Tibial artery (tissue), 4 donors: ENCODE measurements around the gene CARD9.

Source experiments
- DNase-seq, 2 donors: peaks; one replicate each; pipeline ENCODE4 v3.0.0-alpha.2; 2019
- H3K27ac ChIP-seq, 2 donors: fragments of 200-600 bp; sonication (generic) in 1 of 2; 1 replicate in 1 of 2; 2 replicates in 1 of 2; pipeline ENCODE4 v1.5.1; 2018 to 2019; ENCODE audit warnings: mild to moderate bottlenecking in 1 of 2
- H3K27me3 ChIP-seq, 2 donors: fragments of 200-600 bp; sonication (generic) in 1 of 2; one replicate each; pipeline versions ENCODE4 v1.5.1 to v1.6.0; 2016 to 2019
- H3K36me3 ChIP-seq, 3 donors: fragments of 200-600 bp; sonication (generic) in 2 of 3; one replicate each; pipeline ENCODE4 v1.5.1; 2016 to 2019; ENCODE audit warnings: mild to moderate bottlenecking in 2 of 3
- H3K4me1 ChIP-seq, 4 donors: fragments of 200-600 bp; sonication (generic) in 2 of 4; 1 replicate in 3 of 4; 2 replicates in 1 of 4; pipeline ENCODE4 v1.5.1; 2016 to 2019
- H3K4me3 ChIP-seq, 2 donors: fragments of 200-600 bp; sonication (generic) in 1 of 2; 1 replicate in 1 of 2; 2 replicates in 1 of 2; pipeline ENCODE4 v1.5.1; 2018 to 2019; ENCODE audit warnings: mild to moderate bottlenecking in 2 of 2
- H3K9me3 ChIP-seq, 3 donors: fragments of 200-600 bp; sonication (generic) in 1 of 3; one replicate each; pipeline ENCODE4 v1.5.1; 2016 to 2019
- CTCF ChIP-seq, 2 experiments: fragments of 200-600 bp in 1 of 2; fragments of 450-650 bp in 1 of 2; IDR thresholded peaks; one replicate each; pipeline ENCODE4 v1.5.1; 2017 to 2019; ENCODE audit warnings: antibody characterized with exemption in 2 of 2, mild to moderate bottlenecking in 1 of 2, moderate library complexity in 1 of 2
- intact Hi-C: fragments of 100-400 bp; cut with DNase I; formaldehyde crosslinking; loops from one replicate; pipeline ENCODE4 v1.15.0; 2023; ENCODE audit warnings: low total_unique reads

Gene CARD9

GRCh38 chr9:136381966-136382513 lies 8.6 kb upstream of the CARD9 start:
- no peak for TF ChIP-seq CTCF (IDR thresholded peaks at IDR 0.05)
- no peak for DNase-seq
- Histone ChIP-seq H3K27me3 (no peaks in the 10 kb centered on the region), H3K36me3 (peaks cover 27 to 93% (median 80%) of the 10 kb centered on the region in 3 donors), H3K9me3 (no peaks in the 10 kb centered on the region), H3K4me1 (no peaks in the 10 kb centered on the region), H3K27ac (no peak overlapping the region), H3K4me3 (no peak overlapping the region)
- intact Hi-C loops, result loop anchor here (5.0 kb wide), 1 partner anchor 1010 kb away; no protein-coding TSS in a partner anchor

- Histone ChIP-seq H3K27ac (no peak overlapping the region), H3K9me3 (no peaks in the 10 kb centered on the region), H3K27me3 (no peaks in the 10 kb centered on the region), H3K36me3 (peaks cover 23 to 86% (median 73%) of the 10 kb centered on the region in 3 donors), H3K4me3 (no peak overlapping the region), H3K4me1 (no peaks in the 10 kb centered on the region)
- intact Hi-C loops, result loop anchor here (5.0 kb wide), 1 partner anchor 1011 kb away; no protein-coding TSS in a partner anchor
- no peak for TF ChIP-seq CTCF (IDR thresholded peaks at IDR 0.05)
- DNase-seq, result no peak
Measured at GRCh38 chr9:136381311-136381710, 7.8 kb upstream of the CARD9 start.

- H3K36me3 ChIP-seq, result peaks cover 23 to 84% (median 63%) of the 10 kb centered on the region in 3 donors
- no peaks in the 10 kb centered on the region for H3K4me1 ChIP-seq
- H3K27ac ChIP-seq, result no peak overlapping the region
- H3K4me3 ChIP-seq, result no peak overlapping the region
- intact Hi-C loops, result loop anchor here (5.0 kb wide), 1 partner anchor 1012 kb away; no protein-coding TSS in a partner anchor
- H3K27me3 ChIP-seq, result no peaks in the 10 kb centered on the region
- DNase-seq, result no peak
- no peak for TF ChIP-seq CTCF (IDR thresholded peaks at IDR 0.05)
- H3K9me3 ChIP-seq, result no peaks in the 10 kb centered on the region
Measured at GRCh38 chr9:136380381-136380780, 6.9 kb upstream of the CARD9 start.

- H3K4me1 ChIP-seq, result no peaks in the 10 kb centered on the region
- H3K27ac ChIP-seq, result no peak overlapping the region
- peaks cover 23 to 81% (median 62%) of the 10 kb centered on the region in 3 donors for H3K36me3 ChIP-seq
- no peaks in the 10 kb centered on the region for H3K27me3 ChIP-seq
- no peak for DNase-seq
- H3K4me3 ChIP-seq, result no peak overlapping the region
- H3K9me3 ChIP-seq, result no peaks in the 10 kb centered on the region
- TF ChIP-seq CTCF (IDR thresholded peaks at IDR 0.05), result no peak
- intact Hi-C loops, result loop anchor here (5.0 kb wide), 1 partner anchor 1012 kb away; no protein-coding TSS in a partner anchor
Measured at GRCh38 chr9:136379891-136380290, 6.4 kb upstream of the CARD9 start.

- H3K36me3 ChIP-seq, result peaks cover 20 to 76% (median 60%) of the 10 kb centered on the region in 3 donors
- H3K4me3 ChIP-seq, result no peak overlapping the region
- no peak for DNase-seq
- H3K27me3 ChIP-seq, result no peaks in the 10 kb centered on the region
- intact Hi-C loops, result no loop called here
- no peak for TF ChIP-seq CTCF (IDR thresholded peaks at IDR 0.05)
- H3K9me3 ChIP-seq, result no peaks in the 10 kb centered on the region
- H3K4me1 ChIP-seq, result no peaks in the 10 kb centered on the region
- no peak overlapping the region for H3K27ac ChIP-seq
Measured at GRCh38 chr9:136379401-136379800, 5.9 kb upstream of the CARD9 start.

GRCh38 chr9:136379003-136379287 lies 5.5 kb upstream of the CARD9 start:
- no peak for TF ChIP-seq CTCF (IDR thresholded peaks at IDR 0.05)
- Histone ChIP-seq H3K4me3 (no peak overlapping the region), H3K36me3 (peaks cover 15 to 71% (median 56%) of the 10 kb centered on the region in 3 donors), H3K27ac (no peak overlapping the region), H3K9me3 (no peaks in the 10 kb centered on the region), H3K4me1 (peaks cover 0 to 2% (median 0%) of the 10 kb centered on the region in 4 donors), H3K27me3 (no peaks in the 10 kb centered on the region)
- no peak for DNase-seq
- intact Hi-C loops, result no loop called here
